ENCODE results near the gene OR10A3. TPM values are rescaled to one million over a fixed set of nuclear protein-coding genes. Genes with fewer than 3 reads are reported as not detected.

The OR10A3 gene
- polyA plus RNA-seq, 1 donor (not counting 4 experiments of a cell fraction or from before 2014, with no cell fraction given), result 0.04 TPM

DNA sequence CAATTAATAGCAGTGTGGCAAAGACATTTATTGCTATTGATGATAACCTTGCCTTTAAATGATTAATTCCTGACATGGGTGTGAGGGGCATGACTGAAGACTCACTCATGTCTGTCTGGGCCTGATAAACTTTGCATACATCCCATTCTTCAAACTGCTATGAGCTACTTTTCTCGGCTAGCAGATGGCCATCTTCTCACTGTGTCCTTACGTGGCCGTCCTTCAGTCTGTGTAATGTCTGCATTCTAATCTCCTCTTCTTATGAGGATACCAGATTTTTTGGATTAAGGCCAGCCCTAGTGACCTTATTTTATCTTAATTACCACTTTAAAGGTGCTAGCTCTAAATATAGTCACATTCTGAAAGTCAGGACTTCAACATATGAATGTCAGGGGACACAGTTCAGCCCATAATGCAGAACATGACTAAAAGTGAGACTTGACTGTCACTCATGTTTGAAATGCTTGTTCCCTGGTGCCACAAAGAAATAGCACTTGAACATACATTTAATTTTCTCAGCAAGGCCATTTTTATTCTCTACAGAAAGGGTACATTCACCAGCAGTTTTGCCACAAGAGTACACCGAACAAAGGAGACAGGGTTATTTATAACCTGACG, 42.7 kb downstream of the OR10A3 start:
- no peak overlapping the region for H3K4me3 ChIP-seq (ENCODE audit: control insufficient read depth in 2 of 3, extremely low read depth in 1 of 3, insufficient read depth in 2 of 3, low read depth in 1 of 3, low read length in 3 of 3)
- dilution Hi-C loops (cut with MboI; ENCODE audit: extremely low pct_ligation_motif_present, low sequenced_read_pairs), result no loop called here
- no peak for DNase-seq (ENCODE audit: low read depth, low spot score)
- H2AFZ ChIP-seq (ENCODE audit: control insufficient read depth, low read length), result no peak overlapping the region
- no peak overlapping the region for H3K4me2 ChIP-seq (ENCODE audit: control insufficient read depth, extremely low read depth, insufficient read depth, low read depth, low read length)
- H3K9me1 ChIP-seq (ENCODE audit: control insufficient read depth, extremely low read depth, insufficient read depth, low read length), result no peaks in the 10 kb centered on the region
- FAIRE-seq, result no peak
- no peak for TF ChIP-seq EZH2 (IDR thresholded peaks at IDR 0.05; ENCODE audit: low read length)
- TF ChIP-seq, protein P1, sequence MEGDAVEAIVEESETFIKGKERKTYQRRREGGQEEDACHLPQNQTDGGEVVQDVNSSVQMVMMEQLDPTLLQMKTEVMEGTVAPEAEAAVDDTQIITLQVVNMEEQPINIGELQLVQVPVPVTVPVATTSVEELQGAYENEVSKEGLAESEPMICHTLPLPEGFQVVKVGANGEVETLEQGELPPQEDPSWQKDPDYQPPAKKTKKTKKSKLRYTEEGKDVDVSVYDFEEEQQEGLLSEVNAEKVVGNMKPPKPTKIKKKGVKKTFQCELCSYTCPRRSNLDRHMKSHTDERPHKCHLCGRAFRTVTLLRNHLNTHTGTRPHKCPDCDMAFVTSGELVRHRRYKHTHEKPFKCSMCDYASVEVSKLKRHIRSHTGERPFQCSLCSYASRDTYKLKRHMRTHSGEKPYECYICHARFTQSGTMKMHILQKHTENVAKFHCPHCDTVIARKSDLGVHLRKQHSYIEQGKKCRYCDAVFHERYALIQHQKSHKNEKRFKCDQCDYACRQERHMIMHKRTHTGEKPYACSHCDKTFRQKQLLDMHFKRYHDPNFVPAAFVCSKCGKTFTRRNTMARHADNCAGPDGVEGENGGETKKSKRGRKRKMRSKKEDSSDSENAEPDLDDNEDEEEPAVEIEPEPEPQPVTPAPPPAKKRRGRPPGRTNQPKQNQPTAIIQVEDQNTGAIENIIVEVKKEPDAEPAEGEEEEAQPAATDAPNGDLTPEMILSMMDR (optimal IDR thresholded peaks at IDR 0.05 in 1 of 3, IDR thresholded peaks at IDR 0.05 in 1 of 3, conservative IDR thresholded peaks at IDR 0.05 in 1 of 3; ENCODE audit: extremely low read depth in 1 of 3, insufficient read depth in 2 of 3, low read length in 3 of 3), result no peak
- no peaks in the 10 kb centered on the region for H3K79me2 ChIP-seq (ENCODE audit: control insufficient read depth, insufficient read depth, low read length)
- no peaks in the 10 kb centered on the region for H3K27me3 ChIP-seq (ENCODE audit: control insufficient read depth, extremely low read depth, insufficient read depth, low read length)
- no peaks in the 10 kb centered on the region for H3K4me1 ChIP-seq (ENCODE audit: control insufficient read depth, extremely low read depth, insufficient read depth, low read length)
- no peaks in the 10 kb centered on the region for H4K20me1 ChIP-seq (ENCODE audit: control insufficient read depth, extremely low read depth, insufficient read depth, low read length)
- no peak overlapping the region for H3K27ac ChIP-seq (ENCODE audit: control insufficient read depth, insufficient read depth, low read length)
- peaks cover 3 to 4% of the 10 kb centered on the region in 2 experiments for H3K36me3 ChIP-seq (ENCODE audit: control insufficient read depth in 2 of 2, extremely low read depth in 1 of 2, insufficient read depth in 2 of 2, low read length in 2 of 2)
- no peaks in the 10 kb centered on the region for H3K9me3 ChIP-seq (ENCODE audit: control insufficient read depth, low read depth, low read length)
- no peak overlapping the region for H3K9ac ChIP-seq (ENCODE audit: control insufficient read depth, extremely low read depth, insufficient read depth, low read length)

DNA sequence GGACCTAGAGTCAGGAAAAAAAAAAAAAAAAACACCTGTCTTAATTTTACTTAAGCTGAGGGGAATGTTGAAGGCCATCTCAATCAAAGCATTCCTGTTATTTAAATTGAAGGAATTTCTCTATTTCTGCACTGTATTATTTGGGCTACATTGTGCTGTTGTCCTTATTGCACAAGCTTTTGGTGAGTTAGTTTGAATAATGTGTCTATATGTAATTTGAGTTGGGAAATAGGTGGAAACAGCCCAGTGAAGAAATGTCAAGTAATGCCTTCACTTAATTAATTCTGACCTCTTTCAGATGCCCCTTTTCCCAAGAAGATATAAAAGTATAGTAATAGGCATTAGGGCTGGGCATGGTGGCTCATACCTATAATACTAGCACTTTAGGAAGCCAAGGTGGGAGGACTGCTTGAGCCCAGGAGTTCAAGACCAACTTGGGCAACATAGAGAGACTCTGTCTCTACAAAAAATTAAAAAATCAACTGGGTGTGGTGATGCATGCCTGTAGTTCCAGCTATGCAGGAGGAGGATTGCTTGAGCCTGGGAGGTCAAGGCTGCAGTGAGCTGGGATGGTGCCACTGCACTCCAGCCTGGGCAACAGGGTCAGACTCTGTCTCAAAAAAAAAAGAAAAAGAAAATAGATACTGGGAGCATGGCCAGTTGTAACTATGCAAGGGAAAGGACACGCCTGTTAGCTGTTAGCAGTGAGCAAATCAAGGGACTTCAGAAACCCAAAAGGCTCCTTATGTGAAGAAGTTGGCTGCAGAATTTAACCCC, 45.3 kb downstream of the OR10A3 start:
- Histone ChIP-seq H4K20me1 (ENCODE audit: control insufficient read depth, extremely low read depth, insufficient read depth, low read length) (no peaks in the 10 kb centered on the region), H3K9ac (ENCODE audit: control insufficient read depth, extremely low read depth, insufficient read depth, low read length) (no peak overlapping the region), H3K36me3 (ENCODE audit: control insufficient read depth in 2 of 2, extremely low read depth in 1 of 2, insufficient read depth in 2 of 2, low read length in 2 of 2) (peaks cover 3 to 4% of the 10 kb centered on the region in 2 experiments), H3K4me3 (ENCODE audit: control insufficient read depth in 2 of 3, extremely low read depth in 1 of 3, insufficient read depth in 2 of 3, low read depth in 1 of 3, low read length in 3 of 3) (no peak overlapping the region), H3K9me3 (ENCODE audit: control insufficient read depth, low read depth, low read length) (no peaks in the 10 kb centered on the region), H2AFZ (ENCODE audit: control insufficient read depth, low read length) (no peak overlapping the region), H3K4me1 (ENCODE audit: control insufficient read depth, extremely low read depth, insufficient read depth, low read length) (peaks cover 8% of the 10 kb centered on the region), H3K79me2 (ENCODE audit: control insufficient read depth, insufficient read depth, low read length) (no peaks in the 10 kb centered on the region), H3K4me2 (ENCODE audit: control insufficient read depth, extremely low read depth, insufficient read depth, low read depth, low read length) (no peak overlapping the region), H3K27ac (ENCODE audit: control insufficient read depth, insufficient read depth, low read length) (no peak overlapping the region), H3K27me3 (ENCODE audit: control insufficient read depth, extremely low read depth, insufficient read depth, low read length) (no peaks in the 10 kb centered on the region), H3K9me1 (ENCODE audit: control insufficient read depth, extremely low read depth, insufficient read depth, low read length) (no peaks in the 10 kb centered on the region)
- FAIRE-seq (no peak), DNase-seq (ENCODE audit: low read depth, low spot score) (no peak)
- no peak for TF ChIP-seq EZH2 (IDR thresholded peaks at IDR 0.05; ENCODE audit: low read length)
- TF ChIP-seq, protein P1 (optimal IDR thresholded peaks at IDR 0.05 in 1 of 3, IDR thresholded peaks at IDR 0.05 in 1 of 3, conservative IDR thresholded peaks at IDR 0.05 in 1 of 3; ENCODE audit: extremely low read depth in 1 of 3, insufficient read depth in 2 of 3, low read length in 3 of 3), result no peak
- dilution Hi-C loops (cut with MboI; ENCODE audit: extremely low pct_ligation_motif_present, low sequenced_read_pairs), result no loop called here
